ENCODE data around the gene PLCD1. TPM values are rescaled to one million over a fixed set of nuclear protein-coding genes. Genes with fewer than 3 reads are reported as not detected.

PLCD1 gene
- total and polyA plus RNA-seq, 2 experiments from 2014 or later, result 16.0 to 24.4 TPM

GRCh38 chr3:38004415-38005075 lies 24.9 kb downstream of the PLCD1 start:
- Mint-ChIP-seq H3K36me3 (ENCODE audit: low read depth) (peaks cover under 1% of the 10 kb centered on the region; the same call in 1 of the 3 replicates), H3K27ac (0 out of 2 replicates have a peak overlapping the region, but pooled peaks have one; percentile 34), H3K9me3 (no peaks in the 10 kb centered on the region), H3K27me3 (ENCODE audit: insufficient read depth, low read depth, poor library complexity) (peaks cover 8% of the 10 kb centered on the region), H3K4me1 (peaks cover 11% of the 10 kb centered on the region; the same call in 2 of the 3 replicates), H3K4me3 (no peak overlapping the region)
- Histone ChIP-seq H2AFZ (no peak overlapping the region), H3K79me2 (replicated peaks; ENCODE audit: insufficient read depth) (no peaks in the 10 kb centered on the region), H3K27me3 (ENCODE audit: insufficient read depth) (no peaks in the 10 kb centered on the region), H3F3A (replicated peaks; ENCODE audit: low read depth) (no peaks in the 10 kb centered on the region), H3K4me2 (no peak overlapping the region), H3K4me1 (ENCODE audit: insufficient read depth) (no peaks in the 10 kb centered on the region), H3K36me3 (ENCODE audit: insufficient read depth) (no peaks in the 10 kb centered on the region), H3K27ac (ENCODE audit: low read depth) (no peak overlapping the region), H3K9me2 (ENCODE audit: insufficient read depth) (no peaks in the 10 kb centered on the region), H3K4me3 (no peak overlapping the region), H4K20me1 (replicated peaks; ENCODE audit: insufficient read depth) (no peaks in the 10 kb centered on the region)
- peak; percentile 78 for DNase-seq (ENCODE audit: low spot score)
- TF ChIP-seq ZNF462 (CRISPR knock-in tag; IDR thresholded peaks at IDR 0.05) (no peak), ZNF114 (CRISPR knock-in tag; IDR thresholded peaks at IDR 0.05) (no peak), EZH2 (IDR thresholded peaks at IDR 0.05; ENCODE audit: low read depth, unreplicated experiment) (no peak), EZH2phosphoT487 (IDR thresholded peaks at IDR 0.05; ENCODE audit: unreplicated experiment) (no peak), ZNF331 (CRISPR knock-in tag; IDR thresholded peaks at IDR 0.05; ENCODE audit: low read depth) (no peak)
- TF ChIP-seq, protein P1, sequence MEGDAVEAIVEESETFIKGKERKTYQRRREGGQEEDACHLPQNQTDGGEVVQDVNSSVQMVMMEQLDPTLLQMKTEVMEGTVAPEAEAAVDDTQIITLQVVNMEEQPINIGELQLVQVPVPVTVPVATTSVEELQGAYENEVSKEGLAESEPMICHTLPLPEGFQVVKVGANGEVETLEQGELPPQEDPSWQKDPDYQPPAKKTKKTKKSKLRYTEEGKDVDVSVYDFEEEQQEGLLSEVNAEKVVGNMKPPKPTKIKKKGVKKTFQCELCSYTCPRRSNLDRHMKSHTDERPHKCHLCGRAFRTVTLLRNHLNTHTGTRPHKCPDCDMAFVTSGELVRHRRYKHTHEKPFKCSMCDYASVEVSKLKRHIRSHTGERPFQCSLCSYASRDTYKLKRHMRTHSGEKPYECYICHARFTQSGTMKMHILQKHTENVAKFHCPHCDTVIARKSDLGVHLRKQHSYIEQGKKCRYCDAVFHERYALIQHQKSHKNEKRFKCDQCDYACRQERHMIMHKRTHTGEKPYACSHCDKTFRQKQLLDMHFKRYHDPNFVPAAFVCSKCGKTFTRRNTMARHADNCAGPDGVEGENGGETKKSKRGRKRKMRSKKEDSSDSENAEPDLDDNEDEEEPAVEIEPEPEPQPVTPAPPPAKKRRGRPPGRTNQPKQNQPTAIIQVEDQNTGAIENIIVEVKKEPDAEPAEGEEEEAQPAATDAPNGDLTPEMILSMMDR (conservative IDR thresholded peaks at IDR 0.05; ENCODE audit: low read depth in 2 of 2), result peak; percentile 71 to 92
- ATAC-seq, result peak; percentile 73
